ENCODE results near the gene CAVIN2. TPM values are rescaled to one million over a fixed set of nuclear protein-coding genes. Genes with fewer than 3 reads are reported as not detected.

Gene CAVIN2
- total RNA-seq, 1 experiment from 2014 or later, result 10.2 TPM

DNA sequence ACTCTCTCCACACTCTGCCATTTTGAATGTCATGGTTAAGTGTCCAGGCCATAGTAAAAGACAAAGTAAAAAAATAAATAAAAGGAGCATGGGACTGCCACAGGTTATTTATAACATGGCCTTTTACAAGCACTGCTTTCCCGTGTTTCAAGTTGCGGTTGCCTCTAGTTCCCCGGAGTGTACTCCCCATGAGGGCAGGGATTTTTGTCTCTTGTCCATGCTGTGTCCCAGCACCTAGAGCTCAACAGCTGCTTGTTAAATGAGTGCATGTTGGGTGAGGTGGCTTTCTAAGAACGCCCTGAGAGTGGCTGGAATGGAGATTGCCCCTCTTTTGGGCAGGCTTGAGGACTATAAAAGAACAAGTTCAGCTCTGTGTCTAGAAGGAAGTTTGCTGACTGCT lies 8.4 kb downstream of the CAVIN2 start:
- Histone ChIP-seq H3K36me3 (peaks cover 10% of the 10 kb centered on the region), H3K4me1 (peaks cover 6% of the 10 kb centered on the region; the same call in 1 of the 2 replicates), H3K27ac (no peak overlapping the region), H3K9me3 (replicated peaks) (no peaks in the 10 kb centered on the region; the same call in 1 of the 2 replicates), H3K27me3 (no peaks in the 10 kb centered on the region), H3K4me3 (no peak overlapping the region)
- DNase-seq, result no peak

DNA sequence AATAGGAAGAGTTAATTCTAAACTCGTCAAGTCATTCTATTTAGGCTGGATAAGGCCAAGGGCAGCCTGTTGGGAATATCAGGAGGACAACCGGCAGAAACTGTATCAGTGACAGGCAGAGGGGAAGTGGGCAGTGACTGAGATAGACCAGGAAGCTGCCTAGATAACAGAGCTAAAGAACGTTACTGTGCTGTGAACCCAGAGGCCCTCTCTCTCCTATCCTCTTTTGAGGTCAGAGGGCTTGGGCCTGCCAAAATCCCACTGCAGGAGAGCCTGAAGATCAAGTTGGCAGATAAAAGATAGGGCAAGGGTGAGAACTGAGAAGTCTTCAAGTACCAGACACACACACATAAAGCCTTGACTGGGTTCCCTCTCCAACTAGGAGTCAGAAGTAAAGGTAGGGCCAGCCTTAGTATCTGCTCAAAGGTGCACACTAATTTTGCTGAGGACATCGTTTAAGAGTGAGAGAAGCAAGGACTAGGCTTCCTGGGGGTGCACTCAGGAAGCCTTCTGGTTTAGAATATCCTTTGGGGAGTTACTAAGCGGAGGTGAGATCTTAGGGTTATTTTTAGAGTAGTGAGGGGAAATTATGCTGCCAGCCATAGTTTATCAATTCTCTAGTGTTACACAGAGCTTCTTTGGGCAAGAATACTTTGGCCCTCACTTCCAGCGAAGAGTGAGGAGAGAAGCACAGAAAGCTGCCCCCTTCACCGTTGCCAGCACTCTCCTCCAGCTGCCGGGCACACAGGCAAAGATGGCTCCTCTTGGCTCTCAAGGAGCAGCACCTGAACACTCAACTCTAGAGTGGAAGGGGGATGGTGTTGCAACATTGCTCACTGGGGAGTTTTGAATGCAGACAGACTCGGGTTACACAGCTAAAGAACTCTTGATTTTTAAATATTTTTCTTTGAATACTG lies 9.8 kb downstream of the CAVIN2 start:
- no peak overlapping the region for H3K4me3 ChIP-seq
- peaks cover 6% of the 10 kb centered on the region for H3K36me3 ChIP-seq
- H3K27me3 ChIP-seq, result no peaks in the 10 kb centered on the region
- DNase-seq, result no peak
- no peaks in the 10 kb centered on the region; the same call in 1 of the 2 replicates for H3K9me3 ChIP-seq (replicated peaks)
- no peak overlapping the region for H3K27ac ChIP-seq
- H3K4me1 ChIP-seq, result peaks cover 6% of the 10 kb centered on the region; the same call in 1 of the 2 replicates

DNA sequence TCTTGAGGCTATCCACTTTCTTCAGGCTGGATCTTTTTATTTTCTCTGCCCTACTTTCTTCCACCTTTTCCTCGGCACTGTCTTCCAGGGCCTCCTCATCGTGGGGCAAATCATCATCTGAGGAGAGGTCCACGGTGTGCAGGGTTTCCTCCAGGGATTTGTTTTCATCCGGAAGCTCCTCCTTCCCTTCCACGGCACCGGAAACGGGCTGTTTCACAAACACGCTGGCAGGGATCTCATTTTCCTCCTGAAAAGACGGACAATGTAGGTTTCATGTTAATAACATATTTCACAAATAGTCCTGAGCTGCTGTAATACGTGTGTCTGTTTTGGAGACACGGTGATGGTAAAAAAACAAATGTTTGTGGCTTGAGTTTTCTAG lies 10.4 kb downstream of the CAVIN2 start:
- Histone ChIP-seq H3K9me3 (replicated peaks) (no peaks in the 10 kb centered on the region; the same call in 1 of the 2 replicates), H3K4me1 (peaks cover 6% of the 10 kb centered on the region; the same call in 1 of the 2 replicates), H3K27me3 (no peaks in the 10 kb centered on the region), H3K4me3 (no peak overlapping the region), H3K27ac (no peak overlapping the region), H3K36me3 (peaks cover 6% of the 10 kb centered on the region)
- DNase-seq, result no peak

DNA sequence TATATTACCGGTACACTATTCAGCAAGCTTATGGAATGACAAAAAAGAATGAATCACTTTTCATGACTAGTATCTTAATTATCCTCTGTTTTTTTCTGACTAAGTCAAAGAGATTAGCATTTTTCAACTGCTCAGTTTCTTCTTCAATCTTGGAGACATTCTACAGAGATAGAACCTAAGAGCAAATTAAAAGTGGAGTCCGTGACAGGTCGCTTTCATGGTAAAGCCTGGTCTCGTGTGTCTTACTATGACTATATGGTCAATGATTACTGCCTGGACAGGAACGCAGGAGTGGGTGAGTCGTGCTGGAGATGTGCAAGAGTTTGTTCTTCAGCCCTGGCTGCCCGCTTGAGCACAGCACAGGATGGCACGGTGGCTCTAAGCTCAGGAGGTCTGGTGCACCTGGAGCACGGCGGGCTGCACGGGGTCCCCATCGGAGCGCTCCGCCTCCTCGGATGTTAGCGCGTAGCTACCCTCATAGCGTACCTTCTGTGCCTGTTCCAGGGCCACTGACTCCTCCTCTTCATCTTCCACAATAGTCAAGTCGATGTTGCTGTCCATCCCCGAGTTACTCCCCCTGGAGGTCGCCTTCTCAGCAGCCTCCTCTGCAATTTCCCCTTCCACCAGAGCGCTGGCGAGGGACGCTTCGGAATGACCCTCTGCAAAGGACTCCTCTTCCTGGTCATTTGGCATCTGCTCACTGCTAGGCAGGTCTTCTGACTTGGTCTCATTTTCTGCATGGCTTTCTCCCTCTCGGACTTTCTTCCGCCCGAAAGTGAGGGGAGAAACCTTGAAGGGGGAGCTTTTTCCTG lies 11.1 kb downstream of the CAVIN2 start:
- no peak overlapping the region for H3K4me3 ChIP-seq
- H3K36me3 ChIP-seq, result peaks cover 6% of the 10 kb centered on the region
- no peaks in the 10 kb centered on the region; the same call in 1 of the 2 replicates for H3K9me3 ChIP-seq (replicated peaks)
- H3K27ac ChIP-seq, result no peak overlapping the region
- H3K27me3 ChIP-seq, result no peaks in the 10 kb centered on the region
- no peak for DNase-seq
- H3K4me1 ChIP-seq, result no peaks in the 10 kb centered on the region; the same call in 1 of the 2 replicates

DNA sequence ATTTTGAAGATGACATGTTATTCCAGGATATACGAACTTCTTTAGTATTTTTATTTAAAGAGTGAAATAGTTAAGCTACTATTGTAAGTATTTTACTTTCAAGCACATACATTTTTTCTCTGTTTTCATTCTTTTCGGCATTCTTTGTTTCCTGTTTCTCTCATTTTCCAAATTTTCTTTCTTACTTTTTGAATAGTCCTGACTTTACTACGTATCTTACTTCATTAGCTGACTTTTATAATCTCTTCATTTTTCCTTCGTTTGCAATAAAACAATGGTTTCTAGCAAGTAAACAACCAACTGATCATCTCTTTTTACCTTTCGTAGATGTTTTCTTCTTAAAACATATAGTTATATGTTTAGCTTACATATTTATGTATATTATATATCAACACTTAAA lies 11.8 kb downstream of the CAVIN2 start:
- no peak overlapping the region for H3K27ac ChIP-seq
- H3K4me3 ChIP-seq, result no peak overlapping the region
- H3K9me3 ChIP-seq (replicated peaks), result no peaks in the 10 kb centered on the region; the same call in 1 of the 2 replicates
- no peaks in the 10 kb centered on the region for H3K27me3 ChIP-seq
- H3K36me3 ChIP-seq, result peaks cover 6% of the 10 kb centered on the region
- no peak for DNase-seq
- no peaks in the 10 kb centered on the region; the same call in 1 of the 2 replicates for H3K4me1 ChIP-seq

DNA sequence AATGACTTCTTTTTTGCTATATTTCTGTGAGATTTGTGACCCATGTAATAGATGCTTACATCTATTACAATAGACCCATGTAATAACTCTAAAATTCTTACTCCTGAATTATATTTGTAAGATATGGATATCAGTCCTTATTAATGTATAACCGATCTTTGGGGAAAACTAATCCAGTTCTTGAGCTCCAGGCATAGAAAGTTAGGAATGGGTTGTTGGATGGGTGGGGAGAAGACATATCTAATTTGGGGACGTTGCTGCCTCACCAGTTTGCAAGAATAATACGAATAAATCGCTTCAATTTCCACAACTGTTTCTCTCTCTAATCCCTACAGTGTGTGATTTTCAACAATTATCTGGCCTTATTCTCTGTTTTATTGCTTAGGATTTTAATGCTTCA lies 13.5 kb downstream of the CAVIN2 start:
- Histone ChIP-seq H3K9me3 (replicated peaks) (no peaks in the 10 kb centered on the region; the same call in 1 of the 2 replicates), H3K4me3 (no peak overlapping the region), H3K27ac (no peak overlapping the region), H3K36me3 (peaks cover 6% of the 10 kb centered on the region; the same call in 1 of the 2 replicates), H3K4me1 (no peaks in the 10 kb centered on the region; the same call in 1 of the 2 replicates), H3K27me3 (no peaks in the 10 kb centered on the region)
- no peak for DNase-seq

DNA sequence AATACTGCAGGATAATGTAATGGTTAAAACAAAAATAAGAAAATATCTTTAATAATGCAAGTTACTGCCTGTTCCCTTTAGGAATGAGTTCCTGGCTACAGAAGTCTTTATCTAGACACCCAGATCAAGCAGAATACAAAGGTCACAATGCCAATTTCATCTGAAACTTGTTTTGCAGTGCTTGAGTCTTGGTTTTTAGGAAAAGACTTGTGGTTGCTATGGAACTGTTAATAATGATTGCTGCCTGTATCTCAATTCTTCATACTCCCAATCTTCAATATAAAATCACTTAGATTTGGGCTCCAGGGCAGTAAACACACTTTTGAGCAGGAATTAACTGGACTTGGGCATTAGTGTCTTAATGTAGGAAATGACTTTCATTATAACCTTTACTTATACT lies 14.2 kb downstream of the CAVIN2 start:
- no peak overlapping the region for H3K27ac ChIP-seq
- no peaks in the 10 kb centered on the region; the same call in 1 of the 2 replicates for H3K9me3 ChIP-seq (replicated peaks)
- H3K4me3 ChIP-seq, result no peak overlapping the region
- H3K27me3 ChIP-seq, result no peaks in the 10 kb centered on the region
- H3K36me3 ChIP-seq, result peaks cover 6% of the 10 kb centered on the region; the same call in 1 of the 2 replicates
- DNase-seq, result no peak
- no peaks in the 10 kb centered on the region; the same call in 1 of the 2 replicates for H3K4me1 ChIP-seq

DNA sequence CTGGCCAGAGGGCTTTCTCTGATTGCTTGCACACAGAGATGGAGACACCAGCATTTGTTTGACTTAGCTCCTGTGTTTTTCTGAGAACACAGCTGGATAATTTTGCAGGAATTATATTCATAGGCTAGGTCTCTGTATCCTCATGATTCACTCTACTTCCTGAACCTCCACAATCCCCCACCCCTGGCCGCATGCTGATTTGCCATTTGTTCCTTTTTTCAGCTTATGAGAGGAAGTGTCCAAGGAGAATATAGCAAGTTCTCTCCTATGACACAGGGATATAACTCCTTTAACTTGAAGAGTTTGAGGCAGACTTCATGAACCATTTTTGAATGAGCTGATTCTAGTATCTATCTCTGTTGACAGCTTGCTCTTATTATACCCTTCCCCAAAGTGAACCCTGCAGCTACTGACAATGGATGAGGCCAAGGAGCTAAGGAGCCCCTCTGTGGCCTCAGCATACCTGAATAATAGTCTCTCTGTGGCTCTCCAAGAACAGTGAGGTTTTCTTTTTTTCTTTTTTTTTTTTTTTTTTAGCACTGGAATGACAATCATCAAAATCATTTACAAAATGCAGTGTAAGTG lies 15.4 kb downstream of the CAVIN2 start:
- Histone ChIP-seq H3K36me3 (peaks cover 6% of the 10 kb centered on the region; the same call in 1 of the 2 replicates), H3K4me1 (peaks cover 2% of the 10 kb centered on the region; the same call in 1 of the 2 replicates), H3K9me3 (replicated peaks) (no peaks in the 10 kb centered on the region; the same call in 1 of the 2 replicates), H3K27me3 (no peaks in the 10 kb centered on the region), H3K27ac (no peak overlapping the region), H3K4me3 (no peak overlapping the region)
- DNase-seq, result no peak

DNA sequence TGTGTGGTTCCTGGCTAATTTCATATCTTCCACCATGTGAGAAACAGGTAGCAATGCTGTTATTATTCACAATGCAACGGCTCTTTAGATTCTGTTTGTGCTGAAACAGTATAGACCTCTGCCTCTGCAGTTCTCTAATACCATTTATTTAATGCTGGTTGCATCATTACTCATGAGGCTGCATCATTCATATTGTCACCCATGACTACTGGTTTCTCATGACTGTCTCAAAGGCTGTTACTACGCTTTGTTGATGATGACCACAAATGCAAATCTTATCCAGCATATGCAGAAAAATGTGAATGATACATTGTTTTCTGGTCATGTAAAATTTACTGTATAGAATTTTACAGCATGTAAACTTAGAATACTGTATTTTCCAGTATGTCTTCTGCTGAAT lies 22.5 kb downstream of the CAVIN2 start:
- Histone ChIP-seq H3K36me3 (no peaks in the 10 kb centered on the region), H3K4me1 (peaks cover 2% of the 10 kb centered on the region), H3K27me3 (no peaks in the 10 kb centered on the region), H3K27ac (no peak overlapping the region), H3K9me3 (replicated peaks) (no peaks in the 10 kb centered on the region; the same call in 1 of the 2 replicates), H3K4me3 (no peak overlapping the region)
- no peak for DNase-seq

DNA sequence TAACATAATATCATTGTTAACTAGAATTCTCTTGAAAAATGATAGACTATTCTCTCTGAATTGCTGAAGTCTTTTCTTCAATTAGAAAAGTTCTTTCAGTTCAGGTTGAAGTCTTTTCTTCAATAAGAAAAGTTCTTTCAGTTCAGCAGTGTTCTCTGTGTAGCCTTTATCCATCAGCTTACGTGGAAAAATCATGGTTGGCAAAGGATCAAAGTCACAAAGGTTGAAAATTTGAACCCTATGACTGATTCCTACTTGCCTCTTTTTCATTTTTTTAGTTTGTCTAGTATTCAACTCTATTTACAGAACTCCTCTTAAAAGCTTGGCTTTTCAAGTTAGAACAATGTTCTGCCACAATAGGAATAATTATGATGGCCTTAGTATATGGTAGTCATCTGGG lies 25.8 kb downstream of the CAVIN2 start:
- DNase-seq, result no peak
- no peaks in the 10 kb centered on the region for H3K27me3 ChIP-seq
- no peaks in the 10 kb centered on the region for H3K9me3 ChIP-seq (replicated peaks)
- H3K27ac ChIP-seq, result no peak overlapping the region
- H3K36me3 ChIP-seq, result no peaks in the 10 kb centered on the region
- no peak overlapping the region for H3K4me3 ChIP-seq
- peaks cover 4% of the 10 kb centered on the region; the same call in 1 of the 2 replicates for H3K4me1 ChIP-seq

DNA sequence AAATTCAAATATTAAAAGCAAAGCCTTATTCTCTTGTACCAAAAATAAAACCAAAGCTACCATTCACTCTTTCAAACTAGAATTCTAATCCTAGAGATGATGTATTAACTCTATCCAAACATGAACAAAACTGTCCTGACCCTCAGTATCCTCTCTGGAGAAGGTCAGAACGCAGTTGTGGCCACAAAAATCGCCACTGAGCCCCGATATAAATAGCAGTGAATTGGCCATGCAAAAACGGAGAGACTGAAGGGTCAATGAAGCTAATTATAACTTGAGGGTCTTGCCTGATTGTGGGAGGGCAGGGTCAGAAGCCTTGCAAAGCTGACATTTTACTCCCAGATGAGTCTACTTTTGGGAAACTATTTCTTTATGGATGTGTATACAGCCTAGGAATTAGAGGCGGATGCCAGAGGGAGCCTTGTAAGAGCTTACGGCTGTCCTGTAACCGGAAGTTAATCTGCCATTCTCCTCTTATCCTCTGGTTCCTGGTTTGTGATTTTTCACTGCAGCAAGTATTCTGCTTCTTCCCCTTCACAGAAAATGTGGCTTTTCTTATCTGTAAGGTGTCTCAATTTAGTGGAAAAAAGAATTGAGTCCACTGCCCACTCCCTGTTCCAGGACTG lies 28.1 kb downstream of the CAVIN2 start:
- Histone ChIP-seq H3K4me1 (peaks cover 7% of the 10 kb centered on the region; the same call in 1 of the 2 replicates), H3K27me3 (no peaks in the 10 kb centered on the region), H3K27ac (0 out of 2 replicates have a peak overlapping the region, but pooled peaks have one; percentile 0), H3K4me3 (peak overlapping the region; percentile 11; the same call in 1 of the 2 replicates), H3K9me3 (replicated peaks) (no peaks in the 10 kb centered on the region), H3K36me3 (no peaks in the 10 kb centered on the region)
- peak in 1 of 2 experiments; percentile 40 for DNase-seq

DNA sequence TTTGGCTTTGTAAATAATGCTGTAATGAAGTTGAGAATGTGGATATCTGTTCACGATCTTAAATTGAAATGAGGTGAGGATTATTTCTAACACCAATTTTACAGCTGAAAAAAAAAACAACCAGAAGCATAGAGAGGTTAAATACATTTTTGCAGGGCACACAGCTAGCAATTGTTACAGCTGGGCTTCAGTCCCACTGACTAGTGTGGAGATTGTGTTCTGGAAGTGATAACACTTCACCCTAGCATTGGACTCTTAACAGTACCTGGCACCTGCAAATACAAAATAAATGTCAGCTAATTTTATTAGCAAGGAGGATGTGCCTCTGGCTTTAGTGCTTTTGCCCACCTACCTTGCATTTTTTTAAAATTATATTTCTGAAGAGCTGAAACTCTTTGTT lies 28.8 kb downstream of the CAVIN2 start:
- Histone ChIP-seq H3K4me1 (peaks cover 7% of the 10 kb centered on the region; the same call in 1 of the 2 replicates), H3K36me3 (no peaks in the 10 kb centered on the region), H3K27ac (no peak overlapping the region), H3K4me3 (no peak overlapping the region), H3K9me3 (replicated peaks) (no peaks in the 10 kb centered on the region), H3K27me3 (no peaks in the 10 kb centered on the region)
- no peak for DNase-seq

DNA sequence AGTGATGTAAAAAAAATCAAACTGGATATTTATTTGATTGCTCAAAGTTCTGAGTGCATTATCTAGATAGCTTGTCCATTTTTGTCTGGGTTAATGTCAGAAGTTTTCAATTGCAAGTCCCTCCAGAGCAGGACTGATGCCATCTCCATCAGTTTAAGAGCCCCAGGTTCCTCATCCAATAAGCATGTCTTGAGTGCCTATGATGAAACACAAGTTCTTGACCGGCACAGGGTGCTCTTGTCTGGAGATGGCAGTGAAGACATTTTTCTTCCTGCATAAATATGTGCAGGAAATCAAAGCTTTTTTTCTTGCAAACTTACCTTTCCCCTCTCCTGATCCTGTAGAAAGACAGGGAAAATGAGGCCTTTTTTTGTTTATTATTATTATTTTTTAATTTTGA lies 31.9 kb downstream of the CAVIN2 start:
- Histone ChIP-seq H3K36me3 (no peaks in the 10 kb centered on the region), H3K9me3 (replicated peaks) (no peaks in the 10 kb centered on the region), H3K27ac (no peak overlapping the region), H3K27me3 (no peaks in the 10 kb centered on the region), H3K4me1 (peaks cover 19% of the 10 kb centered on the region), H3K4me3 (no peak overlapping the region)
- DNase-seq, result no peak

DNA sequence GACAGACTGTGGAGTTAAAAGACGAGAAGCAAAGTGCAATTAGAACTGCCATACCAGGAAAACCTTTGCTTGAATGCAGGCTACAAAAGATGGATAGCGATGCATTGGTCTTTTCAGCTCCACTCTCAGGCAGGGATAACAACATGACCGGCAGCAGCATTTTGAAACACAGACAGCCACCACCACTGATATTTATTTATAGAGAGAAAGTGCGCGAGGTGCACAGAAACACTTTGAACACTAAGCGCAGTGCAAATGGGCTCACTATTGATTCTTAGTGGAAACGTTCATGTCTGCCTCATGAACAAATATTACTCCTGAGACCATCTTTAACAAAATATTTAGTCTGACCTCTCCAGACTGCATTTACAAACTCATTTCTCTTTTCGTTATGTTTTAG lies 32.9 kb downstream of the CAVIN2 start:
- H3K36me3 ChIP-seq, result no peaks in the 10 kb centered on the region
- no peak for DNase-seq

More for the DNA sequence above, 32.9 kb downstream of the CAVIN2 start:
- H3K4me3 ChIP-seq, result no peak overlapping the region
- no peak overlapping the region for H3K27ac ChIP-seq
- peaks cover 16% of the 10 kb centered on the region for H3K4me1 ChIP-seq
- no peaks in the 10 kb centered on the region for H3K9me3 ChIP-seq (replicated peaks)
- no peaks in the 10 kb centered on the region for H3K27me3 ChIP-seq

Measured in SJCRH30 (cell line).